22Rv1 (cell line): Measurements from ENCODE around the gene PRDM15.

Experiments used
- H3K27ac ChIP-seq: fragments of 450-650 bp; 2 replicates; pipeline ENCODE4 v1.5.1; 2017
- ZFX ChIP-seq: fragments of 450-650 bp; IDR thresholded peaks from 2 replicates; pipeline ENCODE4 v1.6.1; 2017; ENCODE audit warnings: antibody characterized with exemption, borderline replicate concordance
- TF ChIP-seq, protein P1 (sequence below): fragments of 450-650 bp; IDR thresholded peaks from 2 replicates; pipeline ENCODE4 v1.5.1; 2017; ENCODE audit warnings: mild to moderate bottlenecking

Gene PRDM15

DNA sequence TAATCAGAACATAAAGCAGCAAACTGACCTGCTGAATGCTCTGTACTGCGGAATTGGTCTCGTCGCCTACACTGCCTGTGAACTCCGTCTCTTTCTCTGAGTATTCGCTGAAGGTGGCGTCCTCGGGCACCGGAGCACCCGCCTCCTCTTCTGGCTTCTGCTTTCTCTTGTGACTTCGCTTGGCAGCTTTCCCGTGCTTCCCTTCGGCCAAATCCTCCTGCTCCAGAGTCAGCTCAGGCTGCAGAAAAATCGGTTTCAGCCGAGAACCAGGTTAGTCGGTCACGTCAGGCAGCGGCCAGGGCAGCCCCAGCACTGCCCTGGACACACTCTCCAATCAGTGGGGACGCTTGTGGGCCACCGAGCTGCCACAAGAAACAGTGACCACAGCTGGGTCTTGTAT, 76.5 kb downstream of the PRDM15 start:
- no peak overlapping the region for H3K27ac ChIP-seq
- no peak for TF ChIP-seq ZFX
- TF ChIP-seq, protein P1, sequence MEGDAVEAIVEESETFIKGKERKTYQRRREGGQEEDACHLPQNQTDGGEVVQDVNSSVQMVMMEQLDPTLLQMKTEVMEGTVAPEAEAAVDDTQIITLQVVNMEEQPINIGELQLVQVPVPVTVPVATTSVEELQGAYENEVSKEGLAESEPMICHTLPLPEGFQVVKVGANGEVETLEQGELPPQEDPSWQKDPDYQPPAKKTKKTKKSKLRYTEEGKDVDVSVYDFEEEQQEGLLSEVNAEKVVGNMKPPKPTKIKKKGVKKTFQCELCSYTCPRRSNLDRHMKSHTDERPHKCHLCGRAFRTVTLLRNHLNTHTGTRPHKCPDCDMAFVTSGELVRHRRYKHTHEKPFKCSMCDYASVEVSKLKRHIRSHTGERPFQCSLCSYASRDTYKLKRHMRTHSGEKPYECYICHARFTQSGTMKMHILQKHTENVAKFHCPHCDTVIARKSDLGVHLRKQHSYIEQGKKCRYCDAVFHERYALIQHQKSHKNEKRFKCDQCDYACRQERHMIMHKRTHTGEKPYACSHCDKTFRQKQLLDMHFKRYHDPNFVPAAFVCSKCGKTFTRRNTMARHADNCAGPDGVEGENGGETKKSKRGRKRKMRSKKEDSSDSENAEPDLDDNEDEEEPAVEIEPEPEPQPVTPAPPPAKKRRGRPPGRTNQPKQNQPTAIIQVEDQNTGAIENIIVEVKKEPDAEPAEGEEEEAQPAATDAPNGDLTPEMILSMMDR = no peak

DNA sequence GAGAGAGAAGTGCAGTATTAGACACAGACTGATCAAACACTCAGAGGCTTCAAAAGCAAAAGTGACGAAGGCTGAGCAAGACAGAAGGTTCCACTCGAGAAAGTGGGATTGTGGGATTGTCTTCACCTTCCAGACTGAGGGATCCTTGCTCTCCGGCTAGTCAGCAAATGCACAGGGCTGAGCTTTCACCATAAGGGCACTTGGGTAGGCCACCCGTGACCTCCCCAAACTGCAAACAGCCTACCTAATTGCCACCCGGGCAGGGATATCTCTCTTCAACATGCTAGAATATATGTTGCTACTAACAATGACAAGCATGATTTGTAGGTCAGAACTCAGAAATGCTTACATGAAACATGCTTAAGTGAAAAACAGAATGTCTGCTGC, 77.0 kb downstream of the PRDM15 start:
- H3K27ac ChIP-seq = no peak overlapping the region
- no peak for TF ChIP-seq ZFX
- TF ChIP-seq, protein P1 = no peak

DNA sequence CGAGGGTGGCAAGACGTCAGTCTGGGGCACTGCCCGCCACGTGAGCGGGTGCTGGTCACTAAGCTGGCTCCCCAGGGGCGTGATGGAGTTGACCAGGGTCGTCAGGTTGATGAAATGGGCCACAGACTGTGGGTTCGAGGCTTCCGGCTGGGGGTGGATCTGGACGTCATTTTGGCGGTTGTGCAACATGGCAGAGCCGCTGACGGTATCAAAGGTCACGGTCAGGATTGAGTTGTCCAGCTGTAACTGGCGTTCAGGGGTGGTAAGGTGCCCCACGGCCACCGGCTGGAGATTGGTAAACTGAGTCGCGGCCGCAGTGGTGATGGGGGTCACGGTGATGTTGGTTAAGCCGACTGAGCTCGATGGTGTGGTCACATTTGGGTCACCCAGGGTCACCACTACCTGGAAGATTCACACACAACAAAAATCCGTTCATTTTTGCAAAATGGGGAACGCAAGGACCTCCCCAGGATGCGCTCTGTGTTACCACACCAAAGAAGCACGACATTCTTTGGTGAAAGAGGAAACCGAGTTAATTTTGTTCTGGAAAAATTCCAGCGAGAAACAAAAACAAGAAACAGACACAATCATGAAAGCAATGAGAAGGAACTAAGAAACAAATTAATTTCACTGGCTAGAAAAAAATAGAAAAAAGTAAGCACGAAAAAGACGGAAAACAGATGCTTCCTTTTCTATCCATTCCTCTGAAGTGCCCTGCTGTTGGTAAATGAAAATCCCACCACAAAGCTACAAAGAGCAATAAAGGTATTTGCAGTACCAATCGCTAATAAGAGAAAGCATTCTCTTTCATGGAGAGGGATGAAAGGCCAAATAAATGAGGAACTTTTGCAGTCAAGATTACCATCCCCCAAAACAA, 77.6 kb downstream of the PRDM15 start:
- no peak overlapping the region for H3K27ac ChIP-seq
- TF ChIP-seq ZFX = no peak
- TF ChIP-seq, protein P1 = no peak

DNA sequence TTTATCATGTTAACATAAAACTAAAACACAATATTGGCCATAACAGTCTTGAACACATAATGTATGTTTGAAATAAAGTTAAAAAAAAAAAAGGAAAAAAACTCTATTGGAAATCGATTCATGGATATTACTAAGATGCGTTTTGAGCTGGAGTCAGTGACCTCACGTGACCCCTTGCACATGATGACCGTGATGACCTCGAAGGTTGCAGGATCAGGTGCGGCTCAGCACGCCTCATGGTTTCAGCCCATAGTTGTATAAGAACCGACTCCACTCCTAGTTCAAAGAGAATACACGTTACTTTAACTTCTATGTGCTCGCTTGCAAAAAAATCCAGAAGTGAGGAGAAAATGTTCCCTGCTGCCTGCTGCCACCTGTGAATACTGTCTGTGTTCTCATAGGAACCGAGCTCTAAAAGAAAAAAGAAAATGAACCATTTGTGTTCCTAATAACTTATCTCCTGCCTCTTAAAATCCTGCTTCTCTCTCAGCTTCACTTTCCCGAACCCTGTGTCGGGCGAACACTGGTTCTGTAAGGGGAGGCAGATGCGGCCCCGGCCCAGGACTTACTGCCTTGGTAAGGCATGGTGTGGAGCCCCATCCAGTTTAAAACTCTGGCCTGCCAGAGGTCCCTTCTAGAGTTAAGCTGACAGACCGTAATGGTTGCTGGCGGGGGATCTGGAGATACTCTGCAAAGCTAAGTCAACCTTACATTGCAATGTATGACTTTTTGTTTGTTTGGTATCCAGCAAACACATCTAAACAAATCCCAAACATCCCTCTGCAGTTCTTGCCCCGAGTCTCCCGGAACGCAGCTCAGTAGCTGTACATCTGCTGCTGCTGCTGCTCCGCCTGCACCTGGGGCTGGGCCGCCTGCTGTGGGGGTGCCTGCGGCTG, 78.5 kb downstream of the PRDM15 start:
- H3K27ac ChIP-seq = no peak overlapping the region
- TF ChIP-seq, protein P1 = no peak
- no peak for TF ChIP-seq ZFX

DNA sequence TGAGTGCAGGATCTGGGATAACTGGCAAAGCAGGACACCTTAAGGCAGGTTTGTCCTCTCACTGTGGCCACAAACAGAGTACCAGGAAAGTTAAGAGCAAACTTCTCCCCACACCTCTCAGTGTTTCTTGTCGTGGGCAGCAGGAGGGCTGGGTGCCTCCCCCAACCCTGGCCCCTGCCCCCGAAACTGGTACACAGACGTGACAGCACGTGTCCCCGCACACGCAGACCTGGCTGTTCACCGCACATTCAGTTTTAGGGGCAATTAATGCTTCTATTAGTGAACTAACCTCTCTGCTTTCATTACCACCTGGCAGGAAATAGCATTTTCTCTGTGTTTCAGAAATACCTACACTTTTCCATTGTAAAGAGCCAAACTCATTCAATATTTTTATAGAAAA, 79.4 kb downstream of the PRDM15 start:
- no peak for TF ChIP-seq ZFX
- TF ChIP-seq, protein P1 = no peak
- H3K27ac ChIP-seq = no peak overlapping the region

DNA sequence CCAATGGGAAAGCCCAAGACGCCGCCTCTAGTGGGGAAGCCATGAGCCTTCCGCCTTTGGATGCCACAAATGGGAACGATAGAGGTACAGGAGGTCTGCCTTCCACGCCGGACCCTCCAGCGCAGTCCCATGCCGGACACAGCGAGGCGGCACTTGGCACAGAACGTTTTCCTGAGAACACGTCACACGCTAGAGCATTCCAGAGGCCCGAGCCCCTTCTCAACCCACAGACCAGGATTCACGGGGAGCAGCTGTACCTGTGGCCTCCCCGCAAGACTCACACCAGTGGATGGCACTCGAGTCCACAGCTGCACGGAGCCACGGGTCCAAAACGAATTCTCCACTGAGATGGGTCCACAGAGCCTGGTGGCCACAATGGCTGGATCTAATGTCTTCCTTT, 80.8 kb downstream of the PRDM15 start:
- H3K27ac ChIP-seq = no peak overlapping the region
- TF ChIP-seq, protein P1 = no peak
- no peak for TF ChIP-seq ZFX

DNA sequence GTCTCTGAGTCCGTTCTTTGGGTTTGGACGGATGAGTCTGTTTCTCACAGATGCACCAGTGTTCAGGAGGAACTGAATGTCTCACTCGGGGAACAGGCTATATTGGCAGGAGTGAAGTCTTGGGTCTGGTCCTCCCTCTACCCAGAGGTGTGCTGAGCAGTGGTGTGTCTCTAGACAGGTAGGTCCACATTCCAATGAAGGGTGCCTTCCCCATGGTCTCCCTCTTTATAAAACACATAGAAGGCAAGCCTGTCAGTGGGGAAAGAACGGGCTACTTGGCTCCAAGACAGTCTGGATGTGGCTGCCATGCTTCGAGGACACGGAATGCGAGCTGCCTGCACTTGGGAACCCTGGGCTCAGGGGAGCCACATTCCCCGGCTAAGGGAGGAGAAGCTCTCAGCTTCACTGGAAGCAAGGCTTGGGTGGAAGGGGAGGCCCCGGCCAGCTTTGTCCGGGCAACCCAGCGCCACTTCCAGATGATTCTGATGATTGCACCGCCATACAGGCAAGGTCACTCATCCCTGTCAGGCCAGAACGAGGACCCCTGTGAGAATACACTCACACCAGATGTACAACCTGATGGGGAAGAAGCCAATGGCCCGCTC, 82.6 kb downstream of the PRDM15 start:
- H3K27ac ChIP-seq = no peak overlapping the region
- TF ChIP-seq ZFX = no peak
